Spinal cord (tissue), 10 donors: ENCODE results near the gene ADAMTS13. TPM values are rescaled to one million over a fixed set of nuclear protein-coding genes. Genes with fewer than 3 reads are reported as not detected.
"Not testable (repeated sequence)": the region's sequence is repeated elsewhere in the genome, so short reads cannot be mapped to it uniquely, and the experiment has no call there.

Experiments used
- DNase-seq, 6 donors: peaks; one replicate each; pipeline versions ENCODE4 v3.0.0 to v3.0.0-alpha.2; 2013 to 2015; ENCODE audit warnings: low spot score in 6 of 6, low read depth in 4 of 6
- H3K27ac ChIP-seq: one replicate; pipeline ENCODE4 v1.5.1; 2013; ENCODE audit warnings: low read depth, low read length, control low read depth
- H3K27me3 ChIP-seq: one replicate; pipeline ENCODE4 v1.6.1; 2013; ENCODE audit warnings: low read length; ENCODE audit not compliant: control insufficient read depth, insufficient read depth
- H3K36me3 ChIP-seq: one replicate; pipeline ENCODE4 v1.6.1; 2013; ENCODE audit warnings: low read length; ENCODE audit not compliant: control insufficient read depth, insufficient read depth
- H3K4me1 ChIP-seq: one replicate; pipeline ENCODE4 v1.6.1; 2013; ENCODE audit warnings: low read length; ENCODE audit not compliant: control insufficient read depth, insufficient read depth
- H3K4me3 ChIP-seq: one replicate; pipeline ENCODE4 v1.5.1; 2013; ENCODE audit warnings: low read depth, low read length, control low read depth
- H3K9me3 ChIP-seq: one replicate; pipeline ENCODE4 v1.6.1; 2013; ENCODE audit warnings: low read length; ENCODE audit not compliant: control insufficient read depth, insufficient read depth
- whole genome bisulfite sequencing: methylation state at CpG from one replicate; pipeline ENCODE4 v1.1.5; 2013; ENCODE audit warnings: missing lambda C conversion rate; ENCODE audit not compliant: insufficient coverage; 5-methylcytosine and 5-hydroxymethylcytosine counted together
- polyA plus RNA-seq, 2 donors: library from polyadenylated mRNA; unstranded; fragments of 120-200 nt; gene quantifications; one replicate each; pipeline ENCODE4 v1.2.1, GENCODE V29; 2013; ENCODE audit not compliant: insufficient read length in 2 of 2
- total RNA-seq, 2 donors: library from RNA; depleted of rRNA in 1 of 2; stranded (reverse); fragments of 120-200 nt in 1 of 2; fragments of >200 nt in 1 of 2; gene quantifications; one replicate each; pipeline versions ENCODE4 v1.2.3 to v1.2.4, GENCODE V29; 2013 to 2014
- donor health status: healthy.

The ADAMTS13 gene
- total and polyA plus RNA-seq, 4 donors: 2.4 to 16.5 (median 9.7) TPM

- not testable (repeated sequence) for H3K4me1 ChIP-seq, H3K4me3 ChIP-seq, DNase-seq, H3K27ac ChIP-seq, H3K36me3 ChIP-seq, H3K9me3 ChIP-seq, H3K27me3 ChIP-seq
- no CpG with 5 or more reads among the region's 4 CpGs for WGBS
Observed at GRCh38 chr9:133391449-133391848, 30.7 kb upstream of the ADAMTS13 start.

- not testable (repeated sequence) for H3K9me3 ChIP-seq, H3K27ac ChIP-seq, H3K27me3 ChIP-seq, DNase-seq, H3K4me1 ChIP-seq, H3K36me3 ChIP-seq, H3K4me3 ChIP-seq
- WGBS: 92% methylated on average over 2 of the region's 3 CpGs
Observed at GRCh38 chr9:133392308-133392707, 29.9 kb upstream of the ADAMTS13 start.

- Histone ChIP-seq H3K27ac (no peak overlapping the region), H3K36me3 (no peaks in the 10 kb centered on the region), H3K9me3 (no peaks in the 10 kb centered on the region), H3K4me3 (no peak overlapping the region), H3K27me3 (no peaks in the 10 kb centered on the region), H3K4me1 (no peaks in the 10 kb centered on the region)
- DNase-seq: no peak
- WGBS: 97% methylated on average over 3 of the region's 3 CpGs
Observed at GRCh38 chr9:133393399-133393798, 28.8 kb upstream of the ADAMTS13 start.

GRCh38 chr9:133394687-133395271 lies 27.4 kb upstream of the ADAMTS13 start:
- Histone ChIP-seq H3K27ac (no peak overlapping the region), H3K4me1 (no peaks in the 10 kb centered on the region), H3K9me3 (no peaks in the 10 kb centered on the region), H3K27me3 (no peaks in the 10 kb centered on the region), H3K4me3 (no peak overlapping the region), H3K36me3 (peaks cover under 1% of the 10 kb centered on the region)
- DNase-seq: no peak
- WGBS: 52% methylated on average over 8 of the region's 8 CpGs

- Histone ChIP-seq H3K27me3 (no peaks in the 10 kb centered on the region), H3K4me1 (no peaks in the 10 kb centered on the region), H3K27ac (no peak overlapping the region), H3K36me3 (peaks cover 18% of the 10 kb centered on the region), H3K4me3 (no peak overlapping the region), H3K9me3 (no peaks in the 10 kb centered on the region)
- WGBS: 23% methylated on average over 14 of the region's 14 CpGs
- no peak for DNase-seq
Observed at GRCh38 chr9:133396952-133397351, 25.2 kb upstream of the ADAMTS13 start.

GRCh38 chr9:133397370-133397769 lies 24.8 kb upstream of the ADAMTS13 start:
- Histone ChIP-seq H3K4me3 (no peak overlapping the region), H3K4me1 (no peaks in the 10 kb centered on the region), H3K9me3 (no peaks in the 10 kb centered on the region), H3K27me3 (no peaks in the 10 kb centered on the region), H3K27ac (no peak overlapping the region), H3K36me3 (peaks cover 22% of the 10 kb centered on the region)
- no peak for DNase-seq
- 67% methylated on average over 4 of the region's 6 CpGs for WGBS

GRCh38 chr9:133397895-133398294 lies 24.3 kb upstream of the ADAMTS13 start:
- DNase-seq: no peak
- Histone ChIP-seq H3K27ac (no peak overlapping the region), H3K4me3 (no peak overlapping the region), H3K4me1 (no peaks in the 10 kb centered on the region), H3K9me3 (no peaks in the 10 kb centered on the region), H3K27me3 (no peaks in the 10 kb centered on the region), H3K36me3 (peaks cover 27% of the 10 kb centered on the region)
- 74% methylated on average over 4 of the region's 9 CpGs for WGBS

- peaks cover 51% of the 10 kb centered on the region for H3K36me3 ChIP-seq
- H3K9me3 ChIP-seq: no peaks in the 10 kb centered on the region
- no peaks in the 10 kb centered on the region for H3K4me1 ChIP-seq
- 89% methylated on average over 12 of the region's 12 CpGs for WGBS
- H3K4me3 ChIP-seq: no peak overlapping the region
- no peaks in the 10 kb centered on the region for H3K27me3 ChIP-seq
- DNase-seq: no peak
- H3K27ac ChIP-seq: no peak overlapping the region
Observed at GRCh38 chr9:133400292-133400691, 21.9 kb upstream of the ADAMTS13 start.

- H3K9me3 ChIP-seq: no peaks in the 10 kb centered on the region
- H3K27me3 ChIP-seq: no peaks in the 10 kb centered on the region
- H3K27ac ChIP-seq: no peak overlapping the region
- H3K4me1 ChIP-seq: no peaks in the 10 kb centered on the region
- peaks cover 64% of the 10 kb centered on the region for H3K36me3 ChIP-seq
- WGBS: 91% methylated on average over 4 of the region's 6 CpGs
- H3K4me3 ChIP-seq: no peak overlapping the region
- DNase-seq: no peak
Observed at GRCh38 chr9:133401588-133401987, 20.6 kb upstream of the ADAMTS13 start.

GRCh38 chr9:133402689-133403088 lies 19.5 kb upstream of the ADAMTS13 start:
- no peak for DNase-seq
- Histone ChIP-seq H3K36me3 (peaks cover 75% of the 10 kb centered on the region), H3K27ac (no peak overlapping the region), H3K4me1 (no peaks in the 10 kb centered on the region), H3K4me3 (no peak overlapping the region), H3K9me3 (no peaks in the 10 kb centered on the region), H3K27me3 (no peaks in the 10 kb centered on the region)
- WGBS: 80% methylated on average over 7 of the region's 7 CpGs
